T-helper 2 cell treated with Interferon-gamma antibody and Interleukin-4, amounts not matched to agents 100 ng/mL and 5 ng/mL, for 36 hours (primary cell): ENCODE data around the gene PLD4. TPM values are rescaled to one million over a fixed set of nuclear protein-coding genes. Genes with fewer than 3 reads are reported as not detected.

ENCODE experiments used
- intact Hi-C: fragments of 100-400 bp; cut with micrococcal nuclease; formaldehyde crosslinking; loops from one replicate; pipeline ENCODE4 v1.15.1; 2023
- total RNA-seq: library from RNA; stranded (reverse); gene quantifications from 2 replicates; pipeline ENCODE4 v1.2.3, GENCODE V29; 2022

PLD4 gene
- total RNA-seq, 1 donor from 2014 or later = 0.11 TPM

DNA sequence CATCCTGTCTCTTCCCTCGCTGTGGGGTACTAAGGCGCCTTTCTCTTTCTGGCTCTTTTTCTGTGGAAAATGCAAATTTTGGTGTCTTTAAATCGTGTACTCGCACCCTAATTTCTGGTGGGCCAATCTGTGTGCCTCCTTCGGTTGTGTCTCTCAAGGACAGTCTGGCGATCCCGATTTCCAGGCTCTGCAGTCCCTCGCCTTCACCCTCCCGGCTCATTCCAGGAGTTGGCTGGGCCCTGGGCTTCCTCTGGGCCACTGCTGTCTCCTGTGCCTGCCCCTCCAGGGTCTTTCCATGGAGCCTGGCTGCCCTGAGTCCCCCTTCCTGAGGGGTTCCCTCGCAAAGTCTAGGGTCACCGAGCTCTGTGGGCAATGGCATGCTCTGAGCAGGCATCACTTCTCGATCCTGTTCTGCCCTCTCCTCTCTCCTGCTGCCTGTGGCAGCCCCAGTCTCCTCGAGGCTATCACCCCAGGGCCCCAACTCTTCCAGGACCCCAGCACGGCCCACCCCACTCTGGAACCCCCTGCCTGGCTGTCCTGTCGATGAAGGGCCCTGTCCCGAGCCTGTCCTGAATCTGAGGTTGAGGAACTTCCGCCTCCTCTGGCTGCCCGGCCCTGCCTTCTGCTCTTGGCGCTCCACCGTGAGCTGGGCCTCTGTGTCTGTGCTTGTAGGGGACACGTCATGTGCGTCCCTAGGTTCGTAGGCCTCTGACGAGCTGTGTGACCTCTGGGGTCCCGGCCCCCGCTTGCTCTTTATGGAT is 29.4 kb downstream of the PLD4 start:
- intact Hi-C loops = no loop called here

DNA sequence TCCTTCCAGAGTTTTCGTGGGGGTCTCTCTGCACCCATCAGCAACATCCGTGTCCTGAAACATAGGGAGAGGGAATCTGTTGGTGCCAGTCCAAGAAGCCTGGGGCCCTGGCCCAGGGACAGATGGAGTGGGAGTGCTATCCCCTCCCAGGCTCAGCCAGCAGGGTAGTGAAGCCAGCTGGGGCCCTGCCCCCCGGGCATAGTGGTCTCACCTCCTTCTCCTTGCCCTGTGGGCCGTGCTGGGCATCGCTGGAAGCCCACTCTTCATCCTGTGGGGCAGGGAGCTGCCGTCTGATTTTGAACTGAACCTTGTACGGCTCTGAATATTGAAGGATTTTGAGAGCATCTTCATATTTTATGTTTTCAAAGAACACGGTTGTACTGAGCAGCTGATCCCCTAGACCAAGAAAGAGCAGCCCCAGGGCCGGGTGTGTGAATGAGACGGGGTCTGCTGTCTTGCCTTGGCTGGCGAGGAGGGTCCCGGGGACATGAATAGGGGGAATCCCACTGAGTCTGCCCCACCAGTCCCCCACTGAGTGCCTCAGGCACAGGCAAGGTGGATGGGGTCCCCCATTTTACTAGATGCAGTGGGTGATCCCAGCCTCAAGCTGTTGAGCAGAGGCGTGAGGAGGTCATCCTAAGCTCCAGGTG is 30.2 kb downstream of the PLD4 start:
- intact Hi-C loops = no loop called here

DNA sequence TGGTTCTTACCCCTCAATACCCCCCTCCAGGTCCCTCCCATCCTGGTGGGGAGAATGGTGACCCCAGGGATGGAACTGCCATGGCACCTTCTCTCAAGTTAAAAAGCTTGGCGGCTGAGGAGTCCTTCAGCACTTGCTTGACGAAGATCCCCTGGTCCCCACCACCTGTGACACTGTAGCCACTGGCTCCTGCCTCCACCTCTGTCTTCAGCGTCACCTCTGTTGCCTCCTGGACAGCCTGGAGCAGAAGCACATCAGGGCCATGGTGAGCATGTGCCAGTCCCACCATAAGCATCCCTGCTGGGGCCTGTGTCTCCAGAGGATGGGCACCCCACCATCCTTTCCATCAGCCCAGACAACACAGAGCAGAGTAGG is 30.7 kb downstream of the PLD4 start:
- intact Hi-C loops = no loop called here

DNA sequence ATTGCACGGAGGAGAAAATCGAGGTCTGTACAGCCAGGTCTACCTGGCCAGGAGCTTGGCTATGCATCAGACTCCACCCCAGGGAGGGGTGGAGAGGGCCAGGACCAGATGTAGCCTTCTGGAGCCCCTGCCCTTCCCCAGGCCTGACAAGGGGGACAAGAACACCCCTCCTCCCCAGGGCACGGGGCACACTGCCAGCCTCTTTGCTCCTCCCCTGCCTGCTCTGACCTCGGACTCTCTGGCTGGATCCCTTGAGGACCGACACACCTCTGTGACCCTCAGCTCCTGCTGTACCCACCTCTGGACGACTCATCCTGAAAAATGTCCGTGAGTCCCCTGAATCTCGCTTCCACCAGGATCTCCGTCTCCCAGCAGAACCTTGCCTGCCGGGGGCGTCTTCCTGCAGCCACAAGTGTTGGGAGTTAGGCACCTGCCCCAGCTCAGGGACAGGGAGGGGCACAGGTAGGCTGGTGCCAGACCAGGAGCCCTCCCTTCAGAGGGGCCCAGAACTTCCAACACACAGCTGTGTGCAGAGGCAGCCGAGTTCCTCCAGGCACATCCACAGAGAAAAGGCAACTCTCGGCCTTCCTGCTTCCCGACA is 31.7 kb downstream of the PLD4 start:
- intact Hi-C loops = no loop called here

DNA sequence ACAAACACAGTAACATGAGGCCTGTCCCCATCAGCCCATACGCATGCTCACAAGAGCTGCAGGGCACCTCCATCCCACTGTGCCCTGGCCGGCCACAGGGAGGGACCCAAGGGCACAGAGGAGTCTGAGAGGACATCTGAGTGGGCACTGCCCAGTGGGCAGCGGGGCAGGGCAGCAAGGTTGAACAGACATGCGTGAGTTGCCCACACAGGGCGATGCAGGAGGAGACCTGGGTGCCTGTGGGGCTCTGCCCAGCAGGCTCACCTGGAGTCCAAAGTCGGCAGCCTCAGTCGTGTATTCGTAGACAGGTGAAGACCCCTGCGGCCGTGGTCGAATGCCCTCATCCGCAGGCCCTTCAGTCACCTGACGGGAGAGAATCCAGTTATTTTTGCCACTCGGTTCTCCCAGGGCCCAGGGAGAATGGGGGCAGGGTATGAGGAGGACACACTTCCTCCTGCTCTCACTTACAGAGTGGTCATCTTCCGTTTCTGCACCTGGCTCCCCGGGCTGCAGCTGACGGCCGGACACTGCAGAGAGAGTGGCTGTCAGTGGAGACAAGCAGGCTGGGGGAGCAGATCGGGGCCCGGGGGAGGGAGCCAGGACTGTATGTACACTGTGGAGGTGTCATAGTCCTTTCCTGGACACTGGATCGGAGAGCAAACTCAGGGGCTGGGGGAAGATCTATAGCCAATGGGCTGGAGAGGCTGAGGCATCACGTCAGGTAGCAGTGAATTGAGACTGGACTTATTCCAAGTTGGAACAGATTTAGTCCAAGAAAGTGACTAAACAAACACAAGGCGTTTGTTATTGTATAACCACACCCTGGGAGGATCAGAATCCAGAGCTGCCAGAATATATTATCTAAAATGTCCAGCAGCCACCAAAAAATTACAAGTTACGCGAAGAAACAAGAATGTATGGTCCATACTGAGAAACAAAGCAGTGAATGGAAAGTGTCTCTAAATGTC is 32.8 kb downstream of the PLD4 start:
- intact Hi-C loops = no loop called here

- intact Hi-C loops = no loop called here
Observed at GRCh38 chr14:104964546-104964945, 39.9 kb downstream of the PLD4 start.

GRCh38 chr14:104965561-104966231 is 41.0 kb downstream of the PLD4 start:
- intact Hi-C loops = no loop called here

- intact Hi-C loops = no loop called here
Observed at GRCh38 chr14:104966261-104966865, 41.7 kb downstream of the PLD4 start.

DNA sequence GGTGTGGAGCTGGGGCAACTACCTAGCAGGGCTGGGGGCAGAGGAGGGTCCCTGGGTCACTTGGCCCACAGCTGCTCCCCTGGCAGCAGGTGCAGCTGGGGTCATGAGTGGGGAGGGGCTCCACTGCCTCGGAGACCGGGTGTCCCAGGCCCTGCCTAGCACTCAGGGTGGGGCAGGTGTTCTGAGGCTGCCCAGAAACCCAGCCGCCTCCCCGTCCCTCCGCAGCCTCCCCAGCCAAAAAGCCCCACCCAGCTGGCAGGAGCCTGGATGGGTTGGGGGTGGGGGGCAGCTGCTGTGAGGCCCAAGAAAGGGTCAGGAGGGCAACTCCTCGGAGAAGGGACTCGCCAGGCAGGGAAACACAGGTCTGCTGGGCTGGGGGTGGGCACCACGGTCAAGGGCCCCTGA is 42.3 kb downstream of the PLD4 start:
- intact Hi-C loops = no loop called here

GRCh38 chr14:104967386-104968152 is 42.9 kb downstream of the PLD4 start:
- intact Hi-C loops = no loop called here

DNA sequence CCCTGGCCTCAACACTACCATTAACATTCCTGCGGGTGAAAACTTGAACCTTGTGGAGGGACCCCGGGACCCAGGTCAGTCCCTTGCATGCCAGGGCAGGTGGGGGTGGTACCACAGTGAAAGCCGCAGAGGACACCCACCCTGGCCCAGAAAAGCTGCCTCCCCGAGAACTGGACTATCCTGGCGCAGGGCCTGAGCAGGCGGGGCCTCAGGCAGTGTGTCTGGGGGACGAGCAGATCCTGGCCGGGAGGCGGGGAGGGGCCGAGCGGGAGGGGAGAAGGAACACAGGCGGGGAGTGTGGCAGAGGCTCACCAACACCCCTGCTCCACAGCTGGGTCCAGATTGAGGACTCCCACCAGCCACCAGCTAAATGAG is 43.5 kb downstream of the PLD4 start:
- intact Hi-C loops = no loop called here

GRCh38 chr14:104968541-104969401 is 44.1 kb downstream of the PLD4 start:
- intact Hi-C loops = no loop called here

DNA sequence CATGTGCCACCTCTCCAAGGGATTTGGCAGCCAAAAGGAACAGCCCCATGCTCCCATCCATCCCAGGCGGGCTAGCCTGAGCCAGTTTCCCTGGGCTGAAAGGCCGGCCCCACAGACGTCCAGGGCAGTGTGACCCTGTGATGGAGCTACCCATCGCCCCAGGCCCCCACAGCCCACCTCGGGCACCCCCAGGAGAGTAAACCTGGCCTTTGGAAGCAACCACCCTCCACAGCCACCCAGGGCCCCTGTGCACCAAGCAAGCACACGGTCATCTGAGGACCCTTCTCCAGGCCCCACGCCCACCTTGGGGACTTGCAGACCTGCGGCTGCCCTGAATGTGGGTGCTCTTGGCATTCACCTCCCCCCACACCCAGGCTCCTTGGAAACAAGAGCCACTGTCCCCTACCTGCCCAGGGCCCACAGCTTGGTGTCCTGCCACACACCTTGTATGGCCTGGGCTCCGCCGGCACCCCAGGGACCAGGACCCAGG is 45.1 kb downstream of the PLD4 start:
- intact Hi-C loops = no loop called here

GRCh38 chr14:104970231-104971068 is 45.8 kb downstream of the PLD4 start:
- intact Hi-C loops = no loop called here

- intact Hi-C loops = no loop called here
Observed at GRCh38 chr14:104971447-104972240, 47.0 kb downstream of the PLD4 start.

- intact Hi-C loops = no loop called here
Observed at GRCh38 chr14:104972301-104973134, 47.8 kb downstream of the PLD4 start.
